RWPE2 (cell line): ENCODE results near the gene SYT7.

Source experiments
- ATAC-seq: fragments of 200-7000 bp; cut with Tn5 transposase; 3 replicates; pipeline ENCODE4 v1.9.1; 2021; ENCODE audit warnings: low read depth
- DNase-seq: peaks from one replicate; pipeline ENCODE4 v3.0.0-alpha.2; 2020; ENCODE audit warnings: low spot score
- H3K27ac ChIP-seq: fragments of 450-650 bp; 2 replicates; pipeline ENCODE4 v1.5.1; 2017; ENCODE audit warnings: mild to moderate bottlenecking; ENCODE audit not compliant: poor library complexity, severe bottlenecking
- H3K27me3 ChIP-seq: fragments of 250-450 bp; sonication (Bioruptor Pico); 2 replicates; pipeline ENCODE4 v1.5.1; 2021; ENCODE audit warnings: mild to moderate bottlenecking, moderate library complexity; ENCODE audit not compliant: insufficient read depth, poor library complexity, severe bottlenecking
- H3K36me3 ChIP-seq: fragments of 250-450 bp; sonication (Bioruptor Pico); 2 replicates; pipeline ENCODE4 v1.5.1; 2020; ENCODE audit warnings: low read depth, mild to moderate bottlenecking, moderate library complexity
- H3K4me1 ChIP-seq: fragments of 250-450 bp; sonication (Bioruptor Pico); 2 replicates; pipeline ENCODE4 v1.5.1; 2021; ENCODE audit warnings: mild to moderate bottlenecking, moderate library complexity; ENCODE audit not compliant: insufficient read depth, poor library complexity, severe bottlenecking
- H3K4me3 ChIP-seq: fragments of 250-450 bp; sonication (Bioruptor Pico); 2 replicates; pipeline ENCODE4 v1.5.1; 2021; ENCODE audit warnings: mild to moderate bottlenecking, moderate library complexity; ENCODE audit not compliant: severe bottlenecking
- H3K9me3 ChIP-seq: fragments of 250-450 bp; sonication (Bioruptor Pico); 2 replicates; pipeline ENCODE4 v1.5.1; 2021; ENCODE audit warnings: mild to moderate bottlenecking, moderate library complexity; ENCODE audit not compliant: severe bottlenecking
- CTCF ChIP-seq: fragments of 450-650 bp; IDR thresholded peaks from one replicate; pipeline ENCODE4 v1.5.1; 2017; ENCODE audit warnings: mild to moderate bottlenecking, moderate library complexity; ENCODE audit not compliant: poor library complexity, severe bottlenecking

Gene SYT7

GRCh38 chr11:61505106-61505505, 75.8 kb downstream of the SYT7 start:
- no peak for TF ChIP-seq CTCF
- no peaks in the 10 kb centered on the region for H3K36me3 ChIP-seq
- H3K4me3 ChIP-seq: no peak overlapping the region
- H3K27ac ChIP-seq: no peak overlapping the region
- H3K4me1 ChIP-seq: no peaks in the 10 kb centered on the region
- no peak for DNase-seq
- no peak for ATAC-seq
- no peaks in the 10 kb centered on the region for H3K9me3 ChIP-seq
- peaks cover 30% of the 10 kb centered on the region for H3K27me3 ChIP-seq

GRCh38 chr11:61503135-61503770, 77.6 kb downstream of the SYT7 start:
- no peak for TF ChIP-seq CTCF
- no peaks in the 10 kb centered on the region for H3K4me1 ChIP-seq
- no peaks in the 10 kb centered on the region for H3K9me3 ChIP-seq
- no peak overlapping the region for H3K4me3 ChIP-seq
- DNase-seq (no peak), ATAC-seq (no peak)
- H3K27ac ChIP-seq: no peak overlapping the region
- peaks cover 19% of the 10 kb centered on the region for H3K27me3 ChIP-seq
- no peaks in the 10 kb centered on the region for H3K36me3 ChIP-seq

- TF ChIP-seq CTCF: no peak
- DNase-seq: no peak
- Histone ChIP-seq H3K36me3 (no peaks in the 10 kb centered on the region), H3K4me1 (no peaks in the 10 kb centered on the region), H3K4me3 (no peak overlapping the region), H3K9me3 (no peaks in the 10 kb centered on the region), H3K27me3 (peaks cover 12% of the 10 kb centered on the region), H3K27ac (no peak overlapping the region)
- no peak for ATAC-seq
These were observed 78.4 kb downstream of the SYT7 start for GRCh38 chr11:61502522-61502921.

GRCh38 chr11:61499816-61500491, 80.9 kb downstream of the SYT7 start:
- H3K36me3 ChIP-seq: no peaks in the 10 kb centered on the region

More at GRCh38 chr11:61499816-61500491, 80.9 kb downstream of the SYT7 start:
- ATAC-seq: no peak
- H3K27ac ChIP-seq: no peak overlapping the region
- DNase-seq: no peak
- no peaks in the 10 kb centered on the region for H3K27me3 ChIP-seq
- no peaks in the 10 kb centered on the region for H3K4me1 ChIP-seq
- no peak overlapping the region for H3K4me3 ChIP-seq
- H3K9me3 ChIP-seq: no peaks in the 10 kb centered on the region
- TF ChIP-seq CTCF: no peak
